ENCODE measurements around the gene FCRL3.

DNA sequence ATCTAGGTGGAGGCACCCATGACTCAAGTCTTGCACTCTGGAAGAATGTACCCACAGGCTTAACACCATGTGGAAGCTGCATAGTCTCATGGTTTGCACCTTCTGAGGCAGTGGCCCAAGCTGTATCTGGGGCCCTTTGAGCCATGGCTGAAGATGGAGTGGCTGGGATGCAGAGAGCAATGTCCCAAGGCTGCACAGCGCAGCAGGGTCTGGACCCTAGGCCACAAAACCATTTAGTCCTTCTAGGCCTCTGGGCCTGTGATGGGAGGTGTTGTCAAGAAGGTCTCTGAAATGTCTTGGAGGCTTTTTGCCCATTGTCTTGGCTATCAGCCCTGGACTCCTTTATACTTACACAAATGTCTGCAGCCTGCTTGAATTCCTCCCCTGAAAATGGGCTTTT is 21.4 kb upstream of the FCRL3 start:
- TF ChIP-seq, protein P1, sequence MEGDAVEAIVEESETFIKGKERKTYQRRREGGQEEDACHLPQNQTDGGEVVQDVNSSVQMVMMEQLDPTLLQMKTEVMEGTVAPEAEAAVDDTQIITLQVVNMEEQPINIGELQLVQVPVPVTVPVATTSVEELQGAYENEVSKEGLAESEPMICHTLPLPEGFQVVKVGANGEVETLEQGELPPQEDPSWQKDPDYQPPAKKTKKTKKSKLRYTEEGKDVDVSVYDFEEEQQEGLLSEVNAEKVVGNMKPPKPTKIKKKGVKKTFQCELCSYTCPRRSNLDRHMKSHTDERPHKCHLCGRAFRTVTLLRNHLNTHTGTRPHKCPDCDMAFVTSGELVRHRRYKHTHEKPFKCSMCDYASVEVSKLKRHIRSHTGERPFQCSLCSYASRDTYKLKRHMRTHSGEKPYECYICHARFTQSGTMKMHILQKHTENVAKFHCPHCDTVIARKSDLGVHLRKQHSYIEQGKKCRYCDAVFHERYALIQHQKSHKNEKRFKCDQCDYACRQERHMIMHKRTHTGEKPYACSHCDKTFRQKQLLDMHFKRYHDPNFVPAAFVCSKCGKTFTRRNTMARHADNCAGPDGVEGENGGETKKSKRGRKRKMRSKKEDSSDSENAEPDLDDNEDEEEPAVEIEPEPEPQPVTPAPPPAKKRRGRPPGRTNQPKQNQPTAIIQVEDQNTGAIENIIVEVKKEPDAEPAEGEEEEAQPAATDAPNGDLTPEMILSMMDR (IDR thresholded peaks at IDR 0.05) = no peak
- no peak for TF ChIP-seq POLR2A (IDR thresholded peaks at IDR 0.05)

All from right lobe of liver (tissue), 4 donors.